Embryonic facial prominence (tissue), 1 donor: Measurements from ENCODE around the gene MMP7.
"Not testable (repeated sequence)": the region's sequence is repeated elsewhere in the genome, so short reads cannot be mapped to it uniquely, and the experiment has no call there.

Experiments used
- DNase-seq: peaks from one replicate; pipeline ENCODE4 v3.0.0-alpha.2; 2016; ENCODE audit errors: extremely low spot score

MMP7 gene

DNA sequence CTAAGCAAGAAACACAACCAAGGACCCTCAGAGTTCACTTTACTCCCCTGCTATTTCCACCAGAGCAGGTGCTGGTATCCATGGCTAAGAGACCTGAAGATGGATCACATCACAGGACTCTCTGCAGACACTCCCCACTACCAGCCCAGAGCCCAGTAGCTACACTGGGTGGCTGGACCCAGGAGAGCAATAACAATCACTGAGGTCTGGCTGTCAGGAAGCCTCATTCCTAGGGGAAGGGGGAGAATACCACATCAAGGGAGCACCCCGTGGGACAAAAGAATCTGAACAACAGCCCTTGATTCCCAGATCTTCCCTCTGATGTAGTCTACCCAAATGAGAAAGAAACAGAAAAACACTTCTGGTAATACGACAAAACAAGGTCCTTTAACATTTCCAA is 9.0 kb upstream of the MMP7 start:
- DNase-seq: no peak

DNA sequence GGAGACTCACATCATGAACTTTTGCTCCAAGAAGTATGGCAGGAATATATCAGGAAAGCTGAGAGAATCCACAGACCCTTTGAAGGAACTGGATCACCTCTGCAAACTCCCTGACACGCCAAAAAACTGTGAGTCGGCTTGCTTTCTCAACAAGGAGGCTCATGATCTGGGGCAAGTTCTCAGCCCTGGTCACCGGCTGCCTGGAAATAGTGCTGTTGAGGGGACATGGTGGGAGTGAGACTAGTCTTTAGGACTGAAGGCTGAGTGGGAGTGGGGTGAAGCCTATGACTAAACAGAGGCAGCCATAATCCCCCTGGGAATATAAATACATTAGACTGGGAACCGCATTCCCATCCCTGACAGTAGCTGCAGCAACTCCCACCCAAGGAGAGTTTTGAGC is 8.4 kb upstream of the MMP7 start:
- DNase-seq: no peak

DNA sequence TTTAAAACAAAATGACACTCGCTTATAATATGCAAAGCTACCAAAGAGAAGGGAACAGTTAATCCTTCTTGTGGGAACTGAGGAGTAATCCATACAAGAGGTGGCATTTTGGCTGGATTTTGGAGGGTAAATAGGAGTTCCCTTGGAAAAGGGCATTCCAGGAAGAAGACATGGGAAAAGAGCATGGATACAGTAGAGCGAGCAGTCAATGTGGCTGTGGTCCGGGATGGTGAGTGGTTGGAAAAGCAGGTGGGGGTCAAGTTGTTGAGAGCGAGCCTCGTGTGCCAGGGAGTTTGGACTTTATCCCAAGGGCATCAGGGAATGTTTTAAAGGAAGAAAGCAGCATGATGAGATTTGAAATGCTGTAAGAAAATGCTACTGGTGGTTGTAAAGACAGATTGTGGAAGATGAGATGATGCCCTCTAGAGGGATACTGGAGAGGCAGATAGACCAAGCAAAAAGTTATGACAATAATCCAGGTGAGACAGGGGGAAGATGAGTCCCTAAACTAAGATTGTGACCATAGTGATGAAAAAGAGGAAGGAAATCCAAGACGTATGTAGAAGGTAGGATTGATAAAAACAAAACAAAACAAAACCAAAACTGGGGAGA is 3.8 kb upstream of the MMP7 start:
- DNase-seq: no peak

DNA sequence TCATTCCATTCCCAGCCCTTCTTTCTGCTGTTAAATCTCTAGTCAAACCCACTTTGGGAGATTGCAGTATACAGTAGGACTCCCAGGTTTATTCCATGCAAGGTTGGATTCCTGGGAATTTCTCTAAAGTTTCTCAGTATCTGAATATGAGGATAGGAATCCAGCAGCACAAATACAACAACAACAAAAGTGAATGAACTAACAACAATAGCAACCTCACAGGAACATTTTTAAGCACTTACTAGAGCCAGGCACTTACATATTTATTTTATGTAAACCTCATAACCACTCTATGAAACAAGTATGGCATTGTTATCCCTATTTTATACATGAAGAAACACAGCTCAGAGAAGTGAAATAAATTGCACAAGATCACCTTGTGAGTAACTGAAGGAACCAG is 1.9 kb downstream of the MMP7 start:
- DNase-seq: no peak

DNA sequence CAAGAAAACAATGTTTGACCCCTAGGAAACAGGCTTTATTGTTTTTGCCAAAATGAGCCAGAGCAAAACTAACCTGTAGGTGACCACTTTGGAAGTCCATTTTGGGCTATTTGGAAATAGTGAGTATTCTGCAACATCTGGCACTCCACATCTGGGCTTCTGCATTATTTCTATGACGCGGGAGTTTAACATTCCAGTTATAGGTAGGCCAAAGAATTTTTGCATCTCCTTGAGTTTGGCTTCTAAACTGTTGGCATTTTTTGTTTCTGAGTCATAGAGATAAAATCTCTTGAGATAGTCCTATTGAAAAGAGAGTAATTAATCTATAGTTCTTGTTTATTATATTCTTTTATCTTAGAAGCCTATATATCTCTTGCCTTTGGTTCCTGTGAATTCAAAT is 2.9 kb downstream of the MMP7 start:
- no peak for DNase-seq

DNA sequence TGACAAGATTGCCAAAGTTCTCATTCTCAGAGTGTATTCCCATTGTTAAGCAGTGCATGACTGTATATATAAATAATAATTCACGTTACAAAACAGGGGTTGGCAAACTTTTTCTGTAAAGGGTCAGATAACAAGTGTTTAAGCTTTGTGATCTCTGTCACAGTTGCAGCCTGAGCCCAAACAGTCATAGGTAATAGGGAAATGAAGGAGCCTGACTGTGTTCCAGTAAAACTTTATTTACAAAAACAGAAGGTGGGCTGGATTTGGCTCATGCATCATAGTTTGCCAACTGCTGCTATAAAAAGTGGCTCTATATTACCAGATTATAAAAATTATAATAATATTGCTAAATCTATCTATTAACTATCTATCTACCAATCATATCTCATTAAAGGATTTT is 3.5 kb downstream of the MMP7 start:
- DNase-seq: no peak

DNA sequence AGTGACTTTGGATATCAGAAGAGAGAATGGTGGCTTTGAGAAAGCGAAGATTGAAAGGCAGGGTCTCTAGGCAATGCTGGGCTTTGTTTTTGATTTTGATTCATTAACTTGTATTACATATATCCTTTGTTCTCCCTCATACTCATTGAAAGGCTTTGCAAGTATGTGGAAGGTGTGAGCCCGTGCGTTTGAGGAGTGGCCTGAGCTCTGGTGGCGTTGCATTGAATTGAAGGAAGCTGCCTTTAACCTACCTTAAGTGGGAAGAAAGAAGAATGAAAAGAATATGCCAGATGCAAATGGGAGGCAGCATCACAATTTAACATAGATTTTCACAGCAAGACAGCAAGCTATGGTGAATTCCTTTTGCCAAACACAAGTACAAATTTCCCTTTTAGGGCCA is 6.7 kb downstream of the MMP7 start:
- DNase-seq: no peak

DNA sequence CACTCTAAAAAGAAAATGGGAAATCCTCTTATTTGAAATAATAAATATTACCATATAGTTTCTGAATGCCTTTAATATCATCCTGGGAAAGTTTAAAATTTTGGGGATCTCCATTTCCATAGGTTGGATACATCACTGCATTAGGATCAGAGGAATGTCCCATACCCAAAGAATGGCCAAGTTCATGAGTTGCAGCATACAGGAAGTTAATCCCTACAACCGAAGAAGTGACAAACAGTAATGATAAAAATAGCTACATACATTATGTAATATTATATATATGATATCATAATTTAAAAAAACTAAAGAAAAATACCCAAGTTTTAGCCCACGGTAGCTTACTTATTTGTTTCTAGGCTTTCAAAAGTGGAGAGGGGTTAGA is 7.4 kb downstream of the MMP7 start:
- no peak for DNase-seq

DNA sequence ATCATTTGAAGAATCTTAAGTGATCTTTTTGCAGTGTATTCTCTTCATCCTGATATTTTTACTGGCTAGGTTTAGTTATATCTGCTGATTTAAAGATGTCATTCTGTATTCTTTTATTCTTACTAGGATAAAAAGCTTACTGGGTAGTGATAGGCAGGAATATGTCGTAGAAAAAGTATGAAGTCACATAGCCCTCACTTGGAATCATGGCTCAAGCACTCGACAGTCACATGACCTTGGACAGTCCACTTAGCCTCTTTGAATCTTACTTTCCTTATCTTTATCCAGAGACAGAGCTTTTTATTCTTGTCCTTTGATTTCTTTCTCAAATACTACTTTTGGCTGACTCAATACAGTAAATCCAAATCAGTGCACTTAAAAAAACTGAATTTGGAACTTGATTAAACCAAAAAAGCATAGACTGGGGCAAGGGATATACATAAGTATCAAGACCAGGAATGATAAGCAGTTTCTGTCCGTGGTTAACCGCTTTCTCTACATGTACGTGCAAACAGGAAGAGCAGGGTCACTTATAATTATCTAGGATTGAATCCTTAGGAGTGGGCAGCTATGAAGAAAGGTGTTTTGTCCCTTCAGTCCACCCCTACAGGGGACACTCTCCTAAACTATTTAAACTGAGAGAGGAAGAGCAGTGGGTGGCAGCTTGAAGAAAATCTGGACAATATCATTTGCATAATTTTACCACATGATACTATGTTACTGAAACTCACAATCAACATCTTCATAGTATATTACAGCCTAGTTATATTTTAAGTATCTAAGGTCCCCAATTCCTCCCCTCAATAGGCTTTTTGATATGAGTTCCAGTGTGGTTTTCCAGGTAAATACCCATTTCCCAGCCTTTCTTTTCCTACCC is 8.0 kb downstream of the MMP7 start:
- no peak for DNase-seq

DNA sequence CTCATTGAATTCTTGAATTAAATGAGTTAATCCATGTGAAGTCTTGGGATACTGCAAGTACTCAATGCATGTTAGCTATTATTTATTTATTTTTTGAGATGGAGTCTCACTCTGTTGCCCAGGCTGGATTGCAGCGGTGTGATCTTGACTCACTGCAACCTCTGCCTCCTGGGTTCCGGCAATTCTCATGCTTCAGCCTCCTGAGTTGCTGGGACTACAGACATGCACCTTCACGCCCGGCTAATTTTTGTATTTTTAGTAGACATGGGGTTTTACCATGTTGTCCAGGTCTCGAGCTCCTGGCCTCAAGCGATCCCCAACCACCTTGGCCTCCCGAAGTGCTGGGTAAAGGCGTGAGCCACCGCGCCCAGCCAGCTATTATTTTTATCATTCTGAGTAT is 9.4 kb downstream of the MMP7 start:
- no peak for DNase-seq

DNA sequence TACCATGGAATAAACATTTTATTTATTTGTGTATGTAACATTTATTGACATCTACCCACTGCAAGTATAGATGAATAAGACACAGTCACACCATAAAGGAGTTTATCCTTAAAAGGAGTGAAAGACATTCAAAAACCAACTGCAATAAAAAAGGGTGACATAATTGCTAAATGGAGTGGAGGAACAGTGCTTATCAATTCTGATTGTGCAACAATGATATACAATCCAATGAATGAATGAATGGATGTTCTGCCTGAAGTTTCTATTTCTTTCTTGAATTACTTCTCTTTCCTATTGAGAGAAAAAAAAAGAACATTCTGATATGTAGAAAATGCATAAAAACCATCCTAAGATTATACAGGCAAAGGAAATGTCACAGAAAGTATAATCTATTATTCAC is 10.0 kb downstream of the MMP7 start:
- no peak for DNase-seq

DNA sequence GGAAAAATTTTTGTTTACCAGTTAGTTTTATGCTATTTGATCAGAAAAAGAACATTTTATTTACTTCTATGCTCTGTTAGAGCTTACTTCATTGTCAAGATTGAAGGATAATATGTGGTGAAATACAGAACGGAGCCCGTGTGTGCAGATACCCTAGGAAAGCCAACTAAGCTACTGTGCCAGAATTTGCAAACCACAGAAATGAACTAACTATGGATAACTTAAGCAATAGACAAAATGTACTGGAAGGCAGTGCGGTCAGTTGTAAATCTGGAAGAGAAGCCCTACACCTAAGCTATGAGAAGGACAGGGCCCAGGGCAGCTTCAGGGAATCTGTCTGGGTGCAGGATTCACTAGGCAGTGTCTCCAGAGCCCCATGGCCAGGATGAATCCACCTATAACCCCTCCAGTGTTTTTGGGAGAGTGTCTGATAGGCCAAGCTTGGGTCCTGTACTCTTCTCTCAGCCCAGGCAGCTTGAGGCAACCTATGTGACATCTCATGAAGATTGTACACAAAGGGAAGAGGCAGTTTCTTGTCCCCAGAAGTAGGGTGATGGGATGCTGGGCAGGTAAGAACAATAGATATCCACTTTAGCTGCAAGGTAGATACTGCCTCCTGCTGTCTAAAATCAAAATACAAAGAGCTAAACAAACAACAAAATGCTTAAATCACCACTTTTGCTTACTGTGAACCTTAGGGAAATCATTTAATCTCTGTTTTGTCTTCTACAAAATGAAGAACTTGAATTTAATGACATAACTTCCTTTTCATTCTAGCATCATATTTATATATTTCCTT is 12.1 kb downstream of the MMP7 start:
- DNase-seq: no peak

DNA sequence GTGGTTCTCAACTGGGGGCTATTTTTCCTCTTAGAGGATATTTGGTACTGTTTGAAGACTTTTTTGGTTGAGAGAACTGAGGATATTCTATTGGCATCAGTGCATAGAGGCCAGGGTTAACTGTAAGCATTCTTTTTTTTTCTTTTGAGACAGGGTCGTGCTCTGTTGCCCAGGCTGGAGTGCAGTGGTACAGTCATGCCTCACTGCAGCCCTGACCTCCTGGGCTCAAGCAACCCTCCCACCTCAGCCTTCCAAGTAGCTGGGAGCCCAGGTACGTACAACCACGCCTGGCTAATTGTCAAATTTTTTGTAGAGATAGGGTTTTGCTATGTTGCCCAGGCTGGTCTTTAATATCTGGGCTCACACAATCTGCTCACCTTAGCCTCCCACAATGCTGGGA is 12.9 kb downstream of the MMP7 start:
- DNase-seq: no peak

DNA sequence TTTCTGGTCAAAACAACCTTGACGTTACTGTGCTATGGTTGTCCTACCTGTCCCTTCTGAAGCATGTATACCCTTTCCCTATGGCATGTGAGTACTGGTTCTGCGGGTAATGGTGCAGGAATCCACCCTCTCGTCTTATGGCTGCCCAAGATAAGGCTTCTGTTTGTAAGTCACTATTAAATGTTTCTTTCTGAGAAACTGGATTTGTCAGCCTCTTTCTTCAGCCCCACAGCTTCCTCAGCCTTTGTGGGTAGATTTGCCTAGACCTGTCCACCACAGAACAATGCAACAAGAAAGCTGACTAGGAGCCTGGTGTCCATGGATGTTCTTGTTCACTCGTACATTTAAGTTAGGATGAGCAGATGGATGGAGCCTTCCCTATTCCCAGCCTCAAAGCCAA is 14.4 kb downstream of the MMP7 start:
- no peak for DNase-seq

DNA sequence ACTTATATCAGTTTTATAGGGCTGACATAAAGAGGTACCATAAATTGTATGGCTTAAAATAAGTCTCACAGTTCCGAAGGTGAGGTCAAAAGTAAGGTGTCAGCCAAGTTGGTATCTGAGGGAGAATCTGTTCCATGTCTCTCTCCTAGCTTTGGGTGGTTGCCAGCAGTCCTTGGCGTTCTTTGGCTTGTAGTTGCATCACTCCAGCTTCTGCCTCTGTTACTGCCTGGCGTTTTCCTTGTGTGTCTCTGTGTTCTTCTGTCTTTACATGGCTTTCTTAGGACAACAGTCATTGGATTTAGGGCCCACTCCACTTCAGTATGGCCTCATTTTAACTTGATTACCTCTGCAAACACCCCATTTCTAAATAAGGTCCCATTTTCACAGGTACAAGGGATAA is 16.7 kb downstream of the MMP7 start:
- no peak for DNase-seq

DNA sequence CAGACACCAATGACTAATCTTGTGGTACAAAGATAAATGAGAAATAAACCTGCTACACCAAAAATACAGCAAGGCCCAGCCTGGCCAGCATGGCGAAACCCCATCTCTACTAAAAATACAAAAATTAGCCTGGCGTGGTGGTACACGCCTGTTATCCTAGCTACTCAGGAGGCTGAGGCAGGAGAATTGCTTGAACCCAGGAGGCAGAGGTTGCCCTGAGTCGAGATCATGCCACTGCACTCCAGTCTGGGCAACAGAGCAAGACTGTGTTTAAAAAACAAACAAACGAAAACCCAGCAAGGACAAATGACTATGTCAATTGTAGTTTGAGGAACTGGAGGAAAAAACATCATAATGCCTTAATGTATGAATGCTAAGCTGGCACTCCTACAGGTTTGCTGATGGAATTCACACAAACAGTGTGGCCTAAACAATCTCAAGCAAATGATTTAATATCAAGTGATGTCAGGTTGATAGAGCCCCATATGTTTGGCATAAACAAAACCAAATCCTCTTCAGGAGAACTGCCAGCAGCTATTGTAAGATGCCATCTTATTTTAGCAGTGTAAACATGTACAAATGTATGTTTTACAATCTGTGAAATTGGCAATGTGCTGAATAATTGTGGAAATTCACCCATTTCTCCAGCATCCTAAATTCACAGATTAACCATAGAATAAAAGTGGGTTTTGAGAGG is 20.0 kb downstream of the MMP7 start:
- no peak for DNase-seq

DNA sequence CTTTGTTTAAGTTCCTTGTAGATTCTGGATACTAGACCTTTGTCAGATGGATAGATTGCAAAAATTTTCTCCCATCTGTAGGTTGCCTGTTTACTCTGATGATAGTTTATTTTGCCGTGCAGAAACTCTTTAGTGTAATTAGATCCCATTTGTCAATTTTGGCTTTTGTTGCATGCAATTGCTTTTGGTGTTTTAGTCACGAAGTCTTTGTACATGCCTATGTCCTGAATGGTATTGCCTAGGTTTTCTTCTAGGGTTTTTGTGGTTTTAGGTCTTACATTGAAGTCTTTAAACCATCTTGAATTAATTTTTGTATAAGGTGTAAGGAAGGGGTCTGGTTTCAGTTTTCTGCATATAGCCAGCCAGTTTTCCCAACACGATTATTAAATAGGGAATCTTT is 27.7 kb downstream of the MMP7 start:
- not testable (repeated sequence) for DNase-seq

DNA sequence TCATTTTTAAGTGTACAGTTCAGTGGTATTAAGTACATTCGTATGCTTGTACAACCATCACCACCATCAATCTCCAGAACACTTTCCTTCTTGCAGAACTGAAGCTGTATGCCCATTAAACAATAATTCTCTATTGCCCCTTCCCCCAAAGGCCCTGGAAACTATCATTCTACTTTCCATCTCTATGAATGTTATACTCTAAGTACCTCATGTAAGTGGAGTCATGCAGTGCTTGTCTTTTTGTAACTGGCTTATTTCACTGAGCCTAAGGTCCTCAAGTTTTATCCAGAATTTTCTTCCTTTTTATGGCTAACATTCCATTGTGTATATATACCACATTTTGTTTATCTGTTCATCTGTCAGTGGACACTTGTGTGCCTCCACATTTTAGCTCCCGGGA is 29.7 kb downstream of the MMP7 start:
- no peak for DNase-seq

DNA sequence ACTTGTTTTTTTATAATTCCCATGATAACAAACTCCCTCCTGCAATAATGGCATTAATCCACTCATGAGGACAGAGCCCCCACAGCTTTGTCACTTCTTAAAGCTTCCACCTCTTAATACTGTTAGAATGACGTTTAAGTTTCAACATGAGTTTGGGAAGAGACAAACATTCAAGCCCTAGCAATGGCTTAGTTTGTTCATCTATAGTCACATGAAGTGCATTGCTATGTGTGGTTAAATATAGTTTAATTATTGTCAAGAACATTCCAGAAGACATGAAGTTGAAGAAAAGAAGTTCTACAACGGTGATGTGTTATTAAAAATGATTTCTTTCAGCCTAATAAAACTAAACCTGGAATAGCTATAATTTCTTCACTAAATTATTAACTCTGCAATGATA is 30.6 kb downstream of the MMP7 start:
- DNase-seq: no peak

DNA sequence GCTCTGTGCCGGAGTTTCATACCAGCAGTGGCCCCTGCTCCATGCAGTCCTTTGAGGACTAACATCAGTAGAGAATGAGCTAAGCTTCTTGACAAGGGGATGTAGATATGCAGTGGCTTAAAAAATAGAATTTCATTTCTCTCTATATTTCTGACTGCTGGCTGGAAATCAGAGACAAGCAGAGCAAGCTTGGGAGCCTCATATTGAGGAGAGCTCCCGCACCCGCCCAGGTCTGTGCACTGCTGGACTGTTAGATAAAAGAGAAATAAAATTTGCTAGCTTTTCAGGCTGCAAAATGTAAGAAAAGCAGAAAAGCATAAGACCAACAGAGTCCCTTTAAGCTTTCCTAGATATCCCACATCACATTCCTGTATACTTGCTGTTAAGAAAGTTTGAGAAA is 31.4 kb downstream of the MMP7 start:
- no peak for DNase-seq

DNA sequence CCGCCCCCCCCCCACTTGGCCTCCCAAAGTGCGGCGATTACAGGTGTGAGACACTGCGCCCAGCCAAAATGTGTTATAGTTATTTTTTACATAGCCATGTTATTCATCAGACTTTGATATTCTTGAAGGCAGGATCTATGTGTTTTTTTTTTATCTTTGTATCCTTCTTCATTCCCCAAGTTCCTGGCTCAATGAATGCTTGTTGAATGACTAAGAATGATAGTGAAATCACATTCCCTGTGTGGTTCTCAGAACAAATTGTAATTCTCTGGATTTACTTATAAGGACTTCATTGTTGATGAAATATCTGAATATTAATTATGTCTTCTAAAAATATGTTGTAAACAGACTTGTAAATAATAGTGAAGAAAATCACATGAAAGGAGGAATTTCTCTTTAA is 33.5 kb downstream of the MMP7 start:
- no peak for DNase-seq
